ENCODE data around the gene PPP4R3A. TPM values are rescaled to one million over a fixed set of nuclear protein-coding genes. Genes with fewer than 3 reads are reported as not detected.

PPP4R3A gene
- total and polyA plus RNA-seq, 4 donors, result 43.8 to 135 (median 61.4) TPM

DNA sequence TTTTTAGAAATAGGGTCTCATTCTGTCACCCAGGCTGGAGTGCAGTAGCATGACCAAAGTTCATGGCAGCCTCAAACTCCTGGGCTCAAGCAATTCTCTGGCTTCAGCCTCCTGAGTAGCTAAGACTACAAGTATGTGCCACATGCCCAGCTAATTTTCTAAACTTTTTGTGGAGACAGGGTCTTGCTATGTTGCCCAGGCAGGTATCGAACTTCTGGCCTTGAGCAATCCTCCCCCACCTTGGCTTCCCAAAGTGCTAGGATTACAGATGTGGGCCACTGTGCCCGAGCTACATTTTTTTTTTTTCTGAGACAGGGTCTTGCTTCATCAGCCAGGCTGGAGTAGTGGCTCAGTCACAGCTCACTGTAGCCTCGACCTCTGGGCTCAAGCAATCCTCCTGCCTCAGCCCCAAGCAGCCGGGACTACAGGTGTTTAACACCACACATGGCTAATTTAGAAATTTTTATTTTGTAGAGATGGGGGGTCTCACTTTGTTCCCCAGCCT lies 7.1 kb downstream of the PPP4R3A start:
- Histone ChIP-seq H3K9ac (ENCODE audit: insufficient read depth in 1 of 2, low read length in 2 of 2) (no peak overlapping the region), H3K27ac (ENCODE audit: low read depth in 1 of 2, low read length in 1 of 2) (no peak overlapping the region), H3K9me3 (ENCODE audit: control insufficient read depth in 4 of 4, insufficient read depth in 3 of 4, low read length in 3 of 4) (no peaks in the 10 kb centered on the region), H3K36me3 (ENCODE audit: control insufficient read depth in 4 of 4, insufficient read depth in 4 of 4, low read length in 4 of 4) (peaks cover 0 to 23% (median 6%) of the 10 kb centered on the region in 4 donors), H3K4me3 (no peak overlapping the region), H3K27me3 (ENCODE audit: control insufficient read depth in 3 of 3, insufficient read depth in 3 of 3, low read length in 2 of 3) (no peaks in the 10 kb centered on the region), H3K4me1 (ENCODE audit: control insufficient read depth in 5 of 5, insufficient read depth in 5 of 5, low read length in 5 of 5) (peaks cover 0 to 16% (median 5%) of the 10 kb centered on the region in 5 donors)
- WGBS, 2 donors, result 78 to 81% methylated on average over 4 of the region's 4 CpGs
- ATAC-seq (ENCODE audit: insufficient read depth, low FRiP score), result no peak
- TF ChIP-seq, protein P1, sequence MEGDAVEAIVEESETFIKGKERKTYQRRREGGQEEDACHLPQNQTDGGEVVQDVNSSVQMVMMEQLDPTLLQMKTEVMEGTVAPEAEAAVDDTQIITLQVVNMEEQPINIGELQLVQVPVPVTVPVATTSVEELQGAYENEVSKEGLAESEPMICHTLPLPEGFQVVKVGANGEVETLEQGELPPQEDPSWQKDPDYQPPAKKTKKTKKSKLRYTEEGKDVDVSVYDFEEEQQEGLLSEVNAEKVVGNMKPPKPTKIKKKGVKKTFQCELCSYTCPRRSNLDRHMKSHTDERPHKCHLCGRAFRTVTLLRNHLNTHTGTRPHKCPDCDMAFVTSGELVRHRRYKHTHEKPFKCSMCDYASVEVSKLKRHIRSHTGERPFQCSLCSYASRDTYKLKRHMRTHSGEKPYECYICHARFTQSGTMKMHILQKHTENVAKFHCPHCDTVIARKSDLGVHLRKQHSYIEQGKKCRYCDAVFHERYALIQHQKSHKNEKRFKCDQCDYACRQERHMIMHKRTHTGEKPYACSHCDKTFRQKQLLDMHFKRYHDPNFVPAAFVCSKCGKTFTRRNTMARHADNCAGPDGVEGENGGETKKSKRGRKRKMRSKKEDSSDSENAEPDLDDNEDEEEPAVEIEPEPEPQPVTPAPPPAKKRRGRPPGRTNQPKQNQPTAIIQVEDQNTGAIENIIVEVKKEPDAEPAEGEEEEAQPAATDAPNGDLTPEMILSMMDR (IDR thresholded peaks at IDR 0.05; ENCODE audit: control extremely low read depth, extremely low read depth), result no peak
- no peak for DNase-seq

DNA sequence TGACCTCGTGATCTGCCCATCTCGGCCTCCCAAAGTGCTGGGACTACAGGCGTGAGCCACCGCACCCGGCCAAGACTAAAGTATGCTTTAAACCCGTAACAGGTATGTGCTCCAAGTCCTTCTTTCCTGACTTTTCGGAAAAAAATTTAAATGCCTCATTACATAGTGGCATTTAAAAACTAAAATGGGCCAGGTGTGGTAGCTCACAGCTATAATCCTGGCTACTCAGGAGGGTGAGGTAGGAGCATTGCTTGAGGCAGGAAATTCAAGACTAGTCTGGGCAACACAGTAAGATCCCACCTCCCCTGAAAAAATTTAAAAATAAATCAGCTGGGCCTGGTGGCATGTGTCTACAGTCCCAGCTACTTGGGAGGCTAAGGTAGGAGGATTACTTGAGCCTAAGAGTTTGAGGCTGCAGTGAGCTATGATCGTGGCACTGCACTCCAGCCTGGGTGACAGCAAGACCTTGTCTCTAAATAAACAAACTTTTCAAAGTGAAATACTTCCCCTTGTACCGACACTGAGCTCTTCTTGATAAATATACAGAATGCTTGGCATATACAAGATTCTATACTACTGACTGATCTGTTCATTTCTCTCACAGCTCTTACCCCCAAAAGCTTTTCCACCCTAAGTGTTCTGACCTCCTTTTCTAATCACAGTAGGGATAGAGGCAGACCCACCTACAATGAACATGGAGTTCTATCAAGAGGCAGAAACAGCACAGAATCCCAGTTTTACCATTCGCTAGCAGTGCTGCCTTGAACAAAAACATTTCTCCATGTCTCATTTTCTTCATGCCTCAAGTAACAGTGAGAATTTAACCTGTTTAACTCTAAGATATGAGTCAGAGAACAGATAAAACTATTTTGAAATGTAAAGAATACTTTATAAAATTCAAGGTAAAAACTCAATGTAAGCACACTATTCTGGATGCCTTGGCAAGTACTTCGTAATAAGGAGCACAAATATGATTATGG lies 7.9 kb downstream of the PPP4R3A start:
- Histone ChIP-seq H3K36me3 (ENCODE audit: control insufficient read depth in 4 of 4, insufficient read depth in 4 of 4, low read length in 4 of 4) (peaks cover 0 to 23% (median 6%) of the 10 kb centered on the region in 4 donors), H3K27me3 (ENCODE audit: control insufficient read depth in 3 of 3, insufficient read depth in 3 of 3, low read length in 2 of 3) (no peaks in the 10 kb centered on the region), H3K4me1 (ENCODE audit: control insufficient read depth in 5 of 5, insufficient read depth in 5 of 5, low read length in 5 of 5) (peaks cover 0 to 22% (median 4%) of the 10 kb centered on the region in 5 donors), H3K4me3 (no peak overlapping the region), H3K9me3 (ENCODE audit: control insufficient read depth in 4 of 4, insufficient read depth in 3 of 4, low read length in 3 of 4) (no peaks in the 10 kb centered on the region), H3K9ac (ENCODE audit: insufficient read depth in 1 of 2, low read length in 2 of 2) (no peak overlapping the region), H3K27ac (ENCODE audit: low read depth in 1 of 2, low read length in 1 of 2) (no peak overlapping the region)
- TF ChIP-seq, protein P1 (IDR thresholded peaks at IDR 0.05; ENCODE audit: control extremely low read depth, extremely low read depth), result no peak
- no peak for ATAC-seq (ENCODE audit: insufficient read depth, low FRiP score)
- 88 to 89% methylated on average over 11 of the region's 11 CpGs for WGBS, 2 donors
- DNase-seq, result no peak

DNA sequence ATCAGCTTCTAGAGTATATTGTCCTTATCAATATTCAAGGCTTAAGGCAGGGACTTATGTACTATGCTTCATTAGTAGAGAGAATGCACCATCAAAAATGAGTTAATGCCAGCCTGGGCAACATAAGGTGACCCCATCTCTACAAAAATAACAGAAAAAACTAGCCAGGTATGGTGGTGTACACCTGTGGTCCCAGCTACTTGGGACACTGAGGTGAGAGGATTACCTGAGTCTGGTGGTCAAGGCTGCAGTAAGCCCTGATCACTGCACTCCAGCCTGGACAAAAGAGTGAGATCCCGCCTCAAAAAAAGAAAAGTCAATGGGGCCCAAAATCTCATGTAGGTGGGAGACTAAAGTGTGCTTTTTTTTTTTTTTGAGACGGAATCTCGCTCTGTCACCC lies 8.8 kb downstream of the PPP4R3A start:
- H3K4me1 ChIP-seq (ENCODE audit: control insufficient read depth in 5 of 5, insufficient read depth in 5 of 5, low read length in 5 of 5), result peaks cover 5 to 29% (median 8%) of the 10 kb centered on the region in 5 donors
- H3K9me3 ChIP-seq (ENCODE audit: control insufficient read depth in 4 of 4, insufficient read depth in 3 of 4, low read length in 3 of 4), result no peaks in the 10 kb centered on the region
- WGBS, 2 donors, result 100% methylated on average over 1 to 3 of the region's 3 CpGs
- TF ChIP-seq, protein P1 (IDR thresholded peaks at IDR 0.05; ENCODE audit: control extremely low read depth, extremely low read depth), result no peak
- no peak for DNase-seq
- no peak overlapping the region for H3K27ac ChIP-seq (ENCODE audit: low read depth in 1 of 2, low read length in 1 of 2)
- ATAC-seq (ENCODE audit: insufficient read depth, low FRiP score), result no peak
- no peaks in the 10 kb centered on the region for H3K27me3 ChIP-seq (ENCODE audit: control insufficient read depth in 3 of 3, insufficient read depth in 3 of 3, low read length in 2 of 3)
- no peak overlapping the region for H3K9ac ChIP-seq (ENCODE audit: insufficient read depth in 1 of 2, low read length in 2 of 2)
- H3K36me3 ChIP-seq (ENCODE audit: control insufficient read depth in 4 of 4, insufficient read depth in 4 of 4, low read length in 4 of 4), result peaks cover 0 to 20% (median 6%) of the 10 kb centered on the region in 4 donors
- H3K4me3 ChIP-seq, result no peak overlapping the region

Data from lung (tissue), 12 donors.